ENCODE measurements around the gene NDUFB10. TPM values are rescaled to one million over a fixed set of nuclear protein-coding genes. Genes with fewer than 3 reads are reported as not detected.

Gene NDUFB10
- total RNA-seq, 2 donors from 2014 or later, result 583 to 1,046 TPM

GRCh38 chr16:1976216-1976520 is 16.8 kb downstream of the NDUFB10 start:
- H3K4me3 ChIP-seq, result no peak overlapping the region
- DNase-seq (ENCODE audit: low spot score), result no peak
- peaks cover 0 to 41% of the 10 kb centered on the region in 2 donors for H3K4me1 ChIP-seq
- H3K27me3 ChIP-seq, result peaks cover 7 to 9% of the 10 kb centered on the region in 2 donors
- no peak overlapping the region for H3K27ac ChIP-seq
- TF ChIP-seq CTCF (IDR thresholded peaks at IDR 0.05), result no peak
- H3K36me3 ChIP-seq, result peaks cover 47% of the 10 kb centered on the region
- no peaks in the 10 kb centered on the region for H3K9me3 ChIP-seq

GRCh38 chr16:1976951-1977874 is 17.9 kb downstream of the NDUFB10 start:
- DNase-seq (ENCODE audit: low spot score), result no peak
- peaks cover 47% of the 10 kb centered on the region for H3K36me3 ChIP-seq
- H3K27me3 ChIP-seq, result peaks cover 7 to 9% of the 10 kb centered on the region in 2 donors
- H3K9me3 ChIP-seq, result no peaks in the 10 kb centered on the region
- H3K27ac ChIP-seq, result no peak overlapping the region
- H3K4me3 ChIP-seq, result no peak overlapping the region
- TF ChIP-seq CTCF (IDR thresholded peaks at IDR 0.05), result no peak
- peaks cover 0 to 37% of the 10 kb centered on the region in 2 donors for H3K4me1 ChIP-seq

- peaks cover 47% of the 10 kb centered on the region for H3K36me3 ChIP-seq
- no peak overlapping the region for H3K27ac ChIP-seq
- TF ChIP-seq CTCF (IDR thresholded peaks at IDR 0.05), result no peak
- peaks cover 0 to 31% of the 10 kb centered on the region in 2 donors for H3K4me1 ChIP-seq
- no peaks in the 10 kb centered on the region for H3K9me3 ChIP-seq
- no peak overlapping the region for H3K4me3 ChIP-seq
- peaks cover 7 to 9% of the 10 kb centered on the region in 2 donors for H3K27me3 ChIP-seq
- DNase-seq (ENCODE audit: low spot score), result no peak
Measured at GRCh38 chr16:1977875-1978268, 18.5 kb downstream of the NDUFB10 start.

- Histone ChIP-seq H3K36me3 (peaks cover 47% of the 10 kb centered on the region), H3K27ac (no peak overlapping the region), H3K27me3 (peaks cover 7 to 9% of the 10 kb centered on the region in 2 donors), H3K4me3 (no peak overlapping the region), H3K9me3 (no peaks in the 10 kb centered on the region), H3K4me1 (peaks cover 0 to 31% of the 10 kb centered on the region in 2 donors)
- DNase-seq (ENCODE audit: low spot score), result no peak
- no peak for TF ChIP-seq CTCF (IDR thresholded peaks at IDR 0.05)
Measured at GRCh38 chr16:1978476-1979120, 19.3 kb downstream of the NDUFB10 start.

- Histone ChIP-seq H3K27ac (no peak overlapping the region), H3K9me3 (no peaks in the 10 kb centered on the region), H3K36me3 (peaks cover 43% of the 10 kb centered on the region), H3K4me3 (no peak overlapping the region), H3K4me1 (peaks cover 0 to 32% of the 10 kb centered on the region in 2 donors), H3K27me3 (peaks cover 7 to 9% of the 10 kb centered on the region in 2 donors)
- no peak for DNase-seq (ENCODE audit: low spot score)
- no peak for TF ChIP-seq CTCF (IDR thresholded peaks at IDR 0.05)
Measured at GRCh38 chr16:1979271-1980029, 20.1 kb downstream of the NDUFB10 start.

Measured in right atrium auricular region (tissue), 2 donors.